GM19025 (cell line): Measurements from ENCODE around the gene SIDT2.
"Not testable (repeated sequence)": the region's sequence is repeated elsewhere in the genome, so short reads cannot be mapped to it uniquely, and the experiment has no call there.

Experiments
- ATAC-seq: cut with Tn5 transposase; IDR thresholded peaks from one replicate; pipeline ENCODE4 v1.9.1; 2021; ENCODE audit warnings: mild to moderate bottlenecking, low read depth, moderate library complexity; ENCODE audit not compliant: unreplicated experiment

The SIDT2 gene

GRCh38 chr11:117178210-117179034 is at the start of gene SIDT2:
TSS of gene SIDT2 (plus strand) at chr11:117178743. CDS start at chr11:117179264, 521 bp downstream.
- peak; percentile 90 for ATAC-seq

GRCh38 chr11:117130396-117130795 is 48.1 kb upstream of the SIDT2 start:
- not testable (repeated sequence) for ATAC-seq

- ATAC-seq = no peak
These were observed 47.7 kb upstream of the SIDT2 start for GRCh38 chr11:117130879-117131278.

GRCh38 chr11:117134431-117134830 is 44.1 kb upstream of the SIDT2 start:
- no peak for ATAC-seq

GRCh38 chr11:117134979-117135378 is 43.6 kb upstream of the SIDT2 start:
- ATAC-seq = not testable (repeated sequence)

- ATAC-seq = not testable (repeated sequence)
These were observed 41.1 kb upstream of the SIDT2 start for GRCh38 chr11:117137223-117138086.

GRCh38 chr11:117143390-117143789 is 35.2 kb upstream of the SIDT2 start:
- ATAC-seq = no peak

- ATAC-seq = peak; percentile 94
These were observed 34.6 kb upstream of the SIDT2 start, which contains the start of gene PAFAH1B2 for GRCh38 chr11:117143871-117144476. TSS of gene PAFAH1B2 (plus strand) at chr11:117144287. CDS start at chr11:117152448, 8,161 bp downstream.

- peak; percentile 43 for ATAC-seq
These were observed 33.8 kb upstream of the SIDT2 start for GRCh38 chr11:117144477-117145392.

- no peak for ATAC-seq
These were observed 33.2 kb upstream of the SIDT2 start for GRCh38 chr11:117145393-117145761.

- no peak for ATAC-seq
These were observed 32.0 kb upstream of the SIDT2 start for GRCh38 chr11:117146521-117146920.

- ATAC-seq = no peak
These were observed 26.5 kb upstream of the SIDT2 start for GRCh38 chr11:117152066-117152465.

GRCh38 chr11:117154468-117154867 is 24.1 kb upstream of the SIDT2 start:
- no peak for ATAC-seq

GRCh38 chr11:117157507-117157906 is 21.0 kb upstream of the SIDT2 start:
- no peak for ATAC-seq

- ATAC-seq = no peak
These were observed 18.7 kb upstream of the SIDT2 start for GRCh38 chr11:117159892-117160291.

GRCh38 chr11:117160826-117161225 is 17.7 kb upstream of the SIDT2 start:
- no peak for ATAC-seq

- no peak for ATAC-seq
These were observed 12.1 kb upstream of the SIDT2 start for GRCh38 chr11:117166491-117166890.

GRCh38 chr11:117169736-117170135 is 8.8 kb upstream of the SIDT2 start:
- ATAC-seq = no peak

- ATAC-seq = no peak
These were observed 8.3 kb upstream of the SIDT2 start for GRCh38 chr11:117170210-117170609.

- no peak for ATAC-seq
These were observed 7.5 kb upstream of the SIDT2 start for GRCh38 chr11:117171007-117171403.
